A673 (cell line): ENCODE data around the gene EXOC6.

Experiments used
- CTCF ChIP-seq: fragments of 300-800, 200-600 bp; sonication (generic); conservative IDR thresholded peaks from 2 replicates; pipeline ENCODE4 v1.5.1; 2017; ENCODE audit warnings: low read depth, mild to moderate bottlenecking, antibody characterized with exemption, low read length, moderate library complexity, mixed read lengths
- EZH2 ChIP-seq: fragments of 200-600 bp; sonication (generic); IDR thresholded peaks from 2 replicates; pipeline ENCODE4 v1.6.1; 2017; ENCODE audit warnings: borderline replicate concordance, low read depth, mild to moderate bottlenecking, mixed read lengths, antibody characterized with exemption, low read length; ENCODE audit not compliant: poor library complexity, severe bottlenecking

GRCh38 chr10:92907280-92907679 is 59.0 kb downstream of the EXOC6 start:
- TF ChIP-seq CTCF (no peak), EZH2 (no peak)
